Liver (tissue), 3 donors: Measurements from ENCODE around the gene GPR31.

Experiments
- CTCF ChIP-seq: fragments of 150-350 bp; IDR thresholded peaks from 2 replicates; pipeline ENCODE4 v1.5.1; 2017; ENCODE audit warnings: improper control_type of control experiment, low read depth, low read length; ENCODE audit not compliant: missing input control
- EGR1 ChIP-seq, 2 donors: IDR thresholded peaks; 2 replicates each; pipeline ENCODE4 v1.6.1; 2016 to 2018; ENCODE audit warnings: antibody characterized with exemption in 2 of 2, low read depth in 2 of 2
- GABPA ChIP-seq, 2 donors: IDR thresholded peaks in 1 of 2; conservative IDR thresholded peaks in 1 of 2; 2 replicates each; pipeline ENCODE4 v1.6.1; 2016; ENCODE audit warnings: antibody characterized with exemption in 2 of 2, mild to moderate bottlenecking in 1 of 2, moderate library complexity in 1 of 2
- HNF4G ChIP-seq: IDR thresholded peaks from 2 replicates; pipeline ENCODE4 v1.6.1; 2016; ENCODE audit warnings: antibody characterized with exemption
- JUND ChIP-seq, 2 donors: IDR thresholded peaks; 2 replicates each; pipeline ENCODE4 v1.6.1; 2016; ENCODE audit warnings: antibody characterized with exemption in 2 of 2
- NR2F2 ChIP-seq: IDR thresholded peaks from 2 replicates; pipeline ENCODE4 v1.6.1; 2016; ENCODE audit warnings: antibody characterized with exemption
- RAD21 ChIP-seq, 2 donors: IDR thresholded peaks; 2 replicates each; pipeline ENCODE4 v1.6.1; 2016; ENCODE audit warnings: antibody characterized with exemption in 2 of 2, mild to moderate bottlenecking in 2 of 2
- REST ChIP-seq: IDR thresholded peaks from 2 replicates; pipeline ENCODE4 v1.6.1; 2016; ENCODE audit warnings: antibody characterized with exemption, mild to moderate bottlenecking
- RXRA ChIP-seq, 2 donors: IDR thresholded peaks; 2 replicates each; pipeline ENCODE4 v1.6.1; 2017 to 2018; ENCODE audit warnings: antibody characterized with exemption in 2 of 2, mild to moderate bottlenecking in 1 of 2
- SP1 ChIP-seq: IDR thresholded peaks from 2 replicates; pipeline ENCODE4 v1.6.1; 2018; ENCODE audit warnings: antibody characterized with exemption, mild to moderate bottlenecking
- TAF1 ChIP-seq: conservative IDR thresholded peaks from 2 replicates; pipeline ENCODE4 v1.6.1; 2016; ENCODE audit warnings: antibody characterized with exemption, mild to moderate bottlenecking
- YY1 ChIP-seq: IDR thresholded peaks from 2 replicates; pipeline ENCODE4 v1.6.1; 2016; ENCODE audit warnings: antibody characterized with exemption, mild to moderate bottlenecking
- ZBTB33 ChIP-seq: IDR thresholded peaks from 2 replicates; pipeline ENCODE4 v1.6.1; 2016; ENCODE audit warnings: antibody characterized with exemption
- TF ChIP-seq, protein P1 (sequence below): IDR thresholded peaks from 2 replicates; pipeline ENCODE4 v1.6.1; 2016; ENCODE audit warnings: antibody characterized with exemption
- donor health status: healthy.
- donor health status: healthy.

- no peak for TF ChIP-seq ZBTB33
- TF ChIP-seq CTCF, result no peak
- TF ChIP-seq RXRA (IDR thresholded peaks at IDR 0.05), result no peak
- no peak for TF ChIP-seq SP1
- no peak for TF ChIP-seq YY1
- no peak for TF ChIP-seq GABPA (IDR thresholded peaks at IDR 0.05 in 1 of 2, conservative IDR thresholded peaks at IDR 0.05 in 1 of 2)
- no peak for TF ChIP-seq TAF1
- TF ChIP-seq REST, result no peak
- TF ChIP-seq EGR1 (IDR thresholded peaks at IDR 0.05; ENCODE audit: low read depth in 2 of 2), result no peak
- TF ChIP-seq RAD21 (IDR thresholded peaks at IDR 0.05), result no peak
- TF ChIP-seq, protein P1, sequence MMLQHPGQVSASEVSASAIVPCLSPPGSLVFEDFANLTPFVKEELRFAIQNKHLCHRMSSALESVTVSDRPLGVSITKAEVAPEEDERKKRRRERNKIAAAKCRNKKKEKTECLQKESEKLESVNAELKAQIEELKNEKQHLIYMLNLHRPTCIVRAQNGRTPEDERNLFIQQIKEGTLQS, result no peak
- no peak for TF ChIP-seq JUND (IDR thresholded peaks at IDR 0.05)
- no peak for TF ChIP-seq NR2F2
- TF ChIP-seq HNF4G, result no peak
Measured at GRCh38 chr6:167139761-167140160, 18.0 kb downstream of the GPR31 start.
